ENCODE measurements around the gene CACNG3.

GRCh38 chr16:24318680-24319079 lies 62.5 kb downstream of the CACNG3 start:
- TF ChIP-seq CTCF (IDR thresholded peaks at IDR 0.05) (no peak), POLR2AphosphoS5 (IDR thresholded peaks at IDR 0.05) (no peak), POLR2A (IDR thresholded peaks at IDR 0.05) (no peak)
